PFSK-1 (cell line): ENCODE data around the gene ZSWIM6.

Experiments
- FOXP2 ChIP-seq: optimal IDR thresholded peaks from 2 replicates; pipeline ENCODE3; 2011; ENCODE audit warnings: borderline replicate concordance, control low read depth, inconsistent platforms; ENCODE audit not compliant: insufficient read depth; ENCODE audit errors: extremely low read length, extremely low read depth
- POLR2AphosphoS5 ChIP-seq: IDR thresholded peaks from 2 replicates; pipeline ENCODE4 v1.6.1; 2012; ENCODE audit warnings: low read depth, mild to moderate bottlenecking, control low read depth, low read length, moderate library complexity
- REST ChIP-seq, 2 experiments: IDR thresholded peaks; 2 replicates each; pipeline versions ENCODE4 v1.6.1 to v1.8.0; 2011 to 2012; ENCODE audit warnings: low read depth in 2 of 2, low read length in 2 of 2, control low read depth in 1 of 2, inconsistent platforms in 1 of 2, mild to moderate bottlenecking in 1 of 2, moderate library complexity in 1 of 2; ENCODE audit not compliant: insufficient read depth in 1 of 2
- SIN3A ChIP-seq: IDR thresholded peaks from 2 replicates; pipeline ENCODE4 v1.6.1; 2012; ENCODE audit warnings: mild to moderate bottlenecking, low read length, moderate library complexity, borderline replicate concordance; ENCODE audit not compliant: insufficient read depth
- TAF1 ChIP-seq: IDR thresholded peaks from 2 replicates; pipeline ENCODE4 v1.6.1; 2012; ENCODE audit warnings: low read length, control low read depth, borderline replicate concordance; ENCODE audit not compliant: insufficient read depth

The ZSWIM6 gene

GRCh38 chr5:61362796-61363368, 30.8 kb downstream of the ZSWIM6 start:
- TF ChIP-seq SIN3A (no peak), POLR2AphosphoS5 (no peak), TAF1 (no peak), FOXP2 (no peak), REST (IDR thresholded peaks at IDR 0.05; ENCODE audit: insufficient read depth in 1 of 2, low read depth in 2 of 2, low read length in 2 of 2) (no peak)

GRCh38 chr5:61363401-61364114, 31.5 kb downstream of the ZSWIM6 start:
- no peak for TF ChIP-seq TAF1
- no peak for TF ChIP-seq SIN3A
- TF ChIP-seq REST (IDR thresholded peaks at IDR 0.05; ENCODE audit: insufficient read depth in 1 of 2, low read depth in 2 of 2, low read length in 2 of 2) = no peak
- no peak for TF ChIP-seq FOXP2
- no peak for TF ChIP-seq POLR2AphosphoS5

GRCh38 chr5:61366497-61367240, 34.6 kb downstream of the ZSWIM6 start:
- TF ChIP-seq POLR2AphosphoS5 (no peak), SIN3A (no peak), FOXP2 (no peak)

GRCh38 chr5:61370506-61370905, 38.4 kb downstream of the ZSWIM6 start:
- TF ChIP-seq POLR2AphosphoS5 (no peak), SIN3A (no peak), REST (IDR thresholded peaks at IDR 0.05; ENCODE audit: insufficient read depth in 1 of 2, low read depth in 2 of 2, low read length in 2 of 2) (no peak), TAF1 (no peak), FOXP2 (no peak)

GRCh38 chr5:61371474-61371873, 39.4 kb downstream of the ZSWIM6 start:
- TF ChIP-seq REST (IDR thresholded peaks at IDR 0.05; ENCODE audit: insufficient read depth in 1 of 2, low read depth in 2 of 2, low read length in 2 of 2) (no peak), TAF1 (no peak), POLR2AphosphoS5 (no peak)
